Kidney (tissue), 14 donors: ENCODE measurements around the gene ARHGEF10L. TPM values are rescaled to one million over a fixed set of nuclear protein-coding genes. Genes with fewer than 3 reads are reported as not detected.

Source experiments
- DNase-seq, 5 donors: peaks; one replicate each; pipeline ENCODE4 v3.0.0-alpha.2; 2013 to 2020
- FAIRE-seq: peaks from 2 replicates; lab custom pipeline; 2012; peaks lifted over from hg19 to GRCh38; lab: Jason Lieb, UNC
- H3K27ac ChIP-seq, 2 donors: one replicate each; pipeline ENCODE4 v1.7.0; 2013; ENCODE audit warnings: low read depth in 2 of 2, low read length in 2 of 2, inconsistent platforms in 1 of 2
- H3K27me3 ChIP-seq: one replicate; pipeline ENCODE4 v1.7.1; 2013; ENCODE audit warnings: low read length, inconsistent platforms; ENCODE audit not compliant: control insufficient read depth, insufficient read depth
- H3K36me3 ChIP-seq, 3 donors: one replicate each; pipeline versions ENCODE4 v1.7.0 to v1.7.1; 2013; ENCODE audit warnings: low read length in 3 of 3, control low read depth in 1 of 3, inconsistent platforms in 1 of 3; ENCODE audit not compliant: insufficient read depth in 3 of 3, control insufficient read depth in 2 of 3
- H3K4me1 ChIP-seq, 3 donors: one replicate each; pipeline versions ENCODE4 v1.7.0 to v1.7.1; 2013; ENCODE audit warnings: low read length in 3 of 3, inconsistent platforms in 1 of 3, low read depth in 1 of 3; ENCODE audit not compliant: control insufficient read depth in 2 of 3, insufficient read depth in 2 of 3
- H3K4me3 ChIP-seq, 3 donors: one replicate each; pipeline versions ENCODE4 v1.7.0 to v1.8.1; 2013; ENCODE audit warnings: low read length in 3 of 3, control low read depth in 1 of 3, inconsistent platforms in 1 of 3
- H3K9ac ChIP-seq, 3 donors: one replicate each; pipeline versions ENCODE4 v1.7.0 to v1.7.1; 2013; ENCODE audit warnings: low read length in 3 of 3, control low read depth in 1 of 3, inconsistent platforms in 1 of 3
- H3K9me3 ChIP-seq, 3 donors: one replicate each; pipeline versions ENCODE4 v1.7.0 to v1.7.1; 2013; ENCODE audit warnings: low read length in 3 of 3, control low read depth in 1 of 3, inconsistent platforms in 1 of 3; ENCODE audit not compliant: control insufficient read depth in 2 of 3, insufficient read depth in 1 of 3
- CTCF ChIP-seq: IDR thresholded peaks from 3 replicates; pipeline ENCODE4 v1.5.1; 2012; ENCODE audit warnings: mild to moderate bottlenecking, moderate library complexity, borderline replicate concordance; ENCODE audit not compliant: insufficient read depth; ENCODE audit errors: extremely low read depth
- intact Hi-C: fragments of 100-400 bp; cut with DNase I; formaldehyde crosslinking; loops from one replicate; pipeline ENCODE4 v1.11.1; 2022
- polyA plus RNA-seq: library from polyadenylated mRNA; stranded (reverse); fragments of 350-450 nt; fragmentation: Illumina TruSeq; extraction: RNeasy Lipid Tissue Mini Kit (QIAGEN cat#74804); gene quantifications from one replicate; pipeline ENCODE4 v1.2.3, GENCODE V29; 2014; ENCODE audit warnings: low read depth, low replicate concordance; ENCODE audit not compliant: insufficient read depth
- total RNA-seq: library from RNA; stranded (reverse); fragmentation: NEBNext Ultra II Directional; extraction: Animal tissue kit (Norgen Biotek cat#: 25700); gene quantifications from one replicate; pipeline ENCODE4 v1.2.1, GENCODE V29; 2021
- donor health status: control.
- donor health status: control.
- donor health status: control.
- donor health status: control.
- donor health status: control.
- donor health status: DM: yes; HTN: yes; CAD: no.
- donor health status: Normal renal cell carcinoma (clear cell type).

Gene ARHGEF10L
- total and polyA plus RNA-seq, 2 donors from 2014 or later, result 40.8 to 91.9 TPM

- intact Hi-C loops, result no loop called here
Observed at GRCh38 chr1:17630048-17630830, 90.7 kb downstream of the ARHGEF10L start.

GRCh38 chr1:17630986-17631385, 91.5 kb downstream of the ARHGEF10L start:
- no peaks in the 10 kb centered on the region for H3K4me1 ChIP-seq
- no peak overlapping the region for H3K27ac ChIP-seq
- no peaks in the 10 kb centered on the region for H3K9me3 ChIP-seq
- H3K9ac ChIP-seq, result no peak overlapping the region
- intact Hi-C loops, result no loop called here
- peaks cover 0 to 84% (median 45%) of the 10 kb centered on the region in 3 donors for H3K36me3 ChIP-seq
- DNase-seq, result no peak
- H3K4me3 ChIP-seq, result no peak overlapping the region
- FAIRE-seq, result no peak
- no peak for TF ChIP-seq CTCF
- no peaks in the 10 kb centered on the region for H3K27me3 ChIP-seq

More at GRCh38 chr1:17630048-17630830, 90.7 kb downstream of the ARHGEF10L start:
- Histone ChIP-seq H3K27ac (no peak overlapping the region), H3K4me3 (no peak overlapping the region), H3K27me3 (no peaks in the 10 kb centered on the region), H3K9ac (no peak overlapping the region), H3K4me1 (no peaks in the 10 kb centered on the region), H3K36me3 (peaks cover 0 to 83% (median 42%) of the 10 kb centered on the region in 3 donors), H3K9me3 (no peaks in the 10 kb centered on the region)
- TF ChIP-seq CTCF, result no peak
- no peak for FAIRE-seq
- no peak for DNase-seq

- Histone ChIP-seq H3K27me3 (no peaks in the 10 kb centered on the region), H3K9ac (no peak overlapping the region), H3K27ac (no peak overlapping the region), H3K9me3 (no peaks in the 10 kb centered on the region), H3K4me3 (no peak overlapping the region), H3K4me1 (no peaks in the 10 kb centered on the region), H3K36me3 (peaks cover 0 to 84% (median 44%) of the 10 kb centered on the region in 3 donors)
- intact Hi-C loops, result no loop called here
- no peak for FAIRE-seq
- TF ChIP-seq CTCF, result no peak
- no peak for DNase-seq
Observed at GRCh38 chr1:17631410-17631809, 91.9 kb downstream of the ARHGEF10L start.
